NCI-H2171 treated with DMSO at 0.1 percent for 48 hours (cell line): ENCODE data around the gene RESF1.
"Not testable (repeated sequence)": the region's sequence is repeated elsewhere in the genome, so short reads cannot be mapped to it uniquely, and the experiment has no call there.

Experiments used
- DNase-seq: peaks from one replicate; lab custom pipeline; 2025; lab: John Stamatoyannopoulos, UW

The RESF1 gene, protein sequence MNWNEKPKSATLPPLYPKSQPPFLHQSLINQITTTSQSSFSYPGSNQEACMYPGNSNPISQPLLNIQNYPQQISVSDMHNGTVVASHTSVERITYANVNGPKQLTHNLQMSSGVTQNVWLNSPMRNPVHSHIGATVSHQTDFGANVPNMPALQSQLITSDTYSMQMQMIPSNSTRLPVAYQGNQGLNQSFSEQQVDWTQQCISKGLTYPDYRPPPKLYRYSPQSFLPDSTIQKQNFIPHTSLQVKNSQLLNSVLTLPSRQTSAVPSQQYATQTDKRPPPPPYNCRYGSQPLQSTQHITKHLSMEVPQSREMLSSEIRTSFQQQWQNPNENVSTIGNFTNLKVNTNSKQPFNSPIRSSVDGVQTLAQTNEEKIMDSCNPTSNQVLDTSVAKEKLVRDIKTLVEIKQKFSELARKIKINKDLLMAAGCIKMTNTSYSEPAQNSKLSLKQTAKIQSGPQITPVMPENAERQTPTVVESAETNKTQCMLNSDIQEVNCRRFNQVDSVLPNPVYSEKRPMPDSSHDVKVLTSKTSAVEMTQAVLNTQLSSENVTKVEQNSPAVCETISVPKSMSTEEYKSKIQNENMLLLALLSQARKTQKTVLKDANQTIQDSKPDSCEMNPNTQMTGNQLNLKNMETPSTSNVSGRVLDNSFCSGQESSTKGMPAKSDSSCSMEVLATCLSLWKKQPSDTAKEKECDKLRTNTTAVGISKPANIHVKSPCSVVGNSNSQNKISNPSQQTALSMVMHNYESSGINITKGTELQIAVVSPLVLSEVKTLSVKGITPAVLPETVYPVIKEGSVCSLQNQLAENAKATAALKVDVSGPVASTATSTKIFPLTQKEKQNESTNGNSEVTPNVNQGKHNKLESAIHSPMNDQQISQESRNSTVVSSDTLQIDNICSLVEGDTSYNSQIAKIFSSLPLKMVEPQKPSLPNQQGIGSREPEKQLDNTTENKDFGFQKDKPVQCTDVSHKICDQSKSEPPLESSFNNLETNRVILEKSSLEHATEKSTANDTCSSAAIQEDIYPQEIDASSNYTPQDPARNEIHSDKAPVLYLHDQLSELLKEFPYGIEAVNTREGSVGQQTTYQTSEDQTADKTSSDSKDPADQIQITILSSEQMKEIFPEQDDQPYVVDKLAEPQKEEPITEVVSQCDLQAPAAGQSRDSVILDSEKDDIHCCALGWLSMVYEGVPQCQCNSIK (N-terminal part only)

DNA sequence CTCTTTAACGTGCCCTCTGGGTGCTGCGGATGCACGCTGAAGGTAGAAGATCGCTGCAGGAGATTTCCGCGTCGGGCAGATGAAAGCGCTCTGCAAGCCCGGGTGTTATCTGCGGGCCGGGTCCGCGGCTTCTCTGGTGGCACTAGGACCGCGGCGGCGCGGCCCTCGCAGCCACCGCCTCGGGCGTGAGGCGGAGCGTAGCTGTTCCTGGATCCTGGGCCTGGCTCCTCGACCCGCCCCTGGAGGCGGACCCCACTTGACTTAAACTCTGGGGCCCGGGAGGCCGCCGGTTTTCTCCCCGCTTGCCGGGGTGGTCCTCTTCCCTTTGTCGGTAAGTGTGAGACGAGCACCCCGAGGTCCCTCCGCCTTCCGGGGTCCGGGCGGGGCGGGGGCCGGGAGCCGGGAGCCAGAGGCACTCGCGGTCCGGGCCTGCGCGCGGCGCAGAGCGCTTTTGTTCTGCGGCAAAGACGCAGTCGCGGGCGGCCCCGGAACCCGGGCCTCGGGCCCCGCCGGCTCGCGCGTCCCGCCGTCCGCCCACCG is at the start of gene RESF1:
Gene RESF1, plus strand, starts transcription at position 255 of the 540 bp plus-strand sequence. CDS start 21,541 bp downstream, outside the sequence.
- peak; percentile 90 for DNase-seq

DNA sequence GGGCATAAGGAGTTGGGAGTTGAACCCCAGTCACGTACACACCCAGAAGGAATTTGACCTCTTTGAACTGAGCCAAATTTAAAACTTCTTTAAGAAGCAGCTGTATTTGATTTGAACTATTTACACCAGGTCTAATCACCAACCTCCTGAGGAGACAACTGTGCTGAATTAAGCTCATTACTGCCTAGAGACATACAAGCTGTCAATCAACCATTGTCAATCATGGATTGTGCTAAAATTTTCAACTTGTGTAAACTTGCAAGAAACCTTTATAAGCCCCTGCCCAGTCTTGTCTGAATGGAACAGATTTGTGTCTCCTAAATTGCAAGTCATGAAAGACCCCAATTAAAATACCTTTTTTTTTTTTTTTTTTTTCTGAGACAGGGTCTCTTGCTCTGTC is 44.3 kb upstream of the RESF1 start:
- no peak for DNase-seq

GRCh38 chr12:31915446-31915845 is 43.8 kb upstream of the RESF1 start:
- no peak for DNase-seq

DNA sequence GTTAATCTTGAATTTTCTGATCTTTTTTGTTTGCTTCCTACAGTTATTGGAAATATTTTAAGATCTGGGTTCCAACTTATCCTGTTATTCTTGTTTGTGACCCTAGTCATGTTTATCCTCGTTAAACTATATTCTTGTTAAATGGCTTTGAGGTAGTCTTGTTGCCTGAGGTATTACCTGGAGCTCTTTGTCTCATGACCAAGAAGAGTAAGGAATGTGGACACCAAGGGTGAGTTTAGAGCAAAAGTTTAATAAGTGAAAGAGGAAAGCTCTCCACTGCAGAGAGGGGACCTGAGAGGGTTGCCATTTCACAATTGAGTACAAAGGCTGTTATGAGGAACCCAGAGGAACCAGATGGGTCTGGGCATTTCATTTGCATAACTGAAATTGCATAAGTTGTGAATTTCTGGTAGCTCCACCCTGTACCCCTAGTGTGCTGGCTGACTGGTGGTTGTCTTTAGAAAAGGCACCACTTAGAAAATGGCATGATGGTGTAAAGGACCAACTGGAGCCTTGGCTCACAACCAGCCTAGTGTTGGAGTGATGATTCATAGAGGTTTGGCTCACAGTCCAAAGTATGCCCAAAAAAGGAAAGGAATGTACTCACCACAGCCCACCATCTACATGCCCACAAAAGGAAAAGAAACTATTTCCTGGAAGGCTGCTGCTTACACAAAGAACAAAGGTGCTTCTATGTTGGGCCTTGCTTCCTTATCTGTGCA is 36.7 kb upstream of the RESF1 start:
- DNase-seq: no peak

DNA sequence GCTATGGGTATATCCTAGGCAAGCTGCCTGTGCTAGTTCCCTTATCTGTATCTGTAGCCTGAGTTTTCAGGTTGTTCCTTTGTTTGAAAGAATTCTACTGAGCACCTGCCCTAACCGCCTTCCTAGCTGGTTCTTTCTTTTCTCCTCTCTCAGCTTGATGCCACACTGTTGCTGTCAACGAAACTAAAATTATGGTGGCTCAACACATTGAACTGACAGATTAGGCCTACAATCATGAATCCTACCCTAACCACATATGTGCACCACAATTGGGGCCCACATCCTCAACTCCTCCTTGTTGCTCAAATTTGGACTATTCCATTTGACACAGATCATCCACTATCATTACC is 36.2 kb upstream of the RESF1 start:
- DNase-seq: no peak

DNA sequence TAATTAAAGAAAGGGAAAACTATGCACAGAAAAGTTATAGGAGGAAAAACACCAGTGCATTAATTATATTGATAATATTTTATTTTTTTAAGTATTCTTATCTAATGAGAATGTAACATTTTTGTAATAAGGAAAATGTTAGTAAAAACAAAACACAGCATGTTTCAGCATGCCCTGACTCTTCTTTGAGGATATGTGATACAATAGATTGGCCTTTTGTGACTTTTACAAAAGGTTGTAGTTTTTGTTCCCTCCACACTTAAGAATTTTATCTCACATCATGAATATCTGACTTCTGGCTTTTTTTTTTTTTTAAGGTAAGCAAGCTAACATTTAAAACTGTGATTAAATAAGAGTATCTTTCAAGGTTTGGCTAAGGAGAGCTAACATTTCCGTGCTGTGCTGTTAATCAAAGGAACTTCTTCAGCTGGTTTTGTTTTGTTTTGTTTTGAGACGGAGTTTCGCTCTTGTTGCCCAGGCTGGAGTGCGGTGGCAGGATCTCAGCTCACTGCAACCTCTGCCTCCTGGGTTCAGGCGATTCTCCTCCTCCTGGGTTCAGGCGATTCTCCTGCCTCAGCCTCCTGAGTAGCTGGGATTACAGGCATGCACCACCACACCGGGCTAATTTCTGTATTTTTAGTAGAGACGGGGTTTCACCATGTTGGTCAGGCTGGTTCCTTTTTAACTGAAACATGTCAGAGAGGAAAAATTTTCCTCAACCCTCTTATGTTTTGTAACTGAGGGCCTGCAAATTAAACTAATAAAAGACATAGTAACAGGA is 30.8 kb upstream of the RESF1 start:
- DNase-seq: no peak

- no peak for DNase-seq
Measured at GRCh38 chr12:31929027-31929526, 30.1 kb upstream of the RESF1 start.

DNA sequence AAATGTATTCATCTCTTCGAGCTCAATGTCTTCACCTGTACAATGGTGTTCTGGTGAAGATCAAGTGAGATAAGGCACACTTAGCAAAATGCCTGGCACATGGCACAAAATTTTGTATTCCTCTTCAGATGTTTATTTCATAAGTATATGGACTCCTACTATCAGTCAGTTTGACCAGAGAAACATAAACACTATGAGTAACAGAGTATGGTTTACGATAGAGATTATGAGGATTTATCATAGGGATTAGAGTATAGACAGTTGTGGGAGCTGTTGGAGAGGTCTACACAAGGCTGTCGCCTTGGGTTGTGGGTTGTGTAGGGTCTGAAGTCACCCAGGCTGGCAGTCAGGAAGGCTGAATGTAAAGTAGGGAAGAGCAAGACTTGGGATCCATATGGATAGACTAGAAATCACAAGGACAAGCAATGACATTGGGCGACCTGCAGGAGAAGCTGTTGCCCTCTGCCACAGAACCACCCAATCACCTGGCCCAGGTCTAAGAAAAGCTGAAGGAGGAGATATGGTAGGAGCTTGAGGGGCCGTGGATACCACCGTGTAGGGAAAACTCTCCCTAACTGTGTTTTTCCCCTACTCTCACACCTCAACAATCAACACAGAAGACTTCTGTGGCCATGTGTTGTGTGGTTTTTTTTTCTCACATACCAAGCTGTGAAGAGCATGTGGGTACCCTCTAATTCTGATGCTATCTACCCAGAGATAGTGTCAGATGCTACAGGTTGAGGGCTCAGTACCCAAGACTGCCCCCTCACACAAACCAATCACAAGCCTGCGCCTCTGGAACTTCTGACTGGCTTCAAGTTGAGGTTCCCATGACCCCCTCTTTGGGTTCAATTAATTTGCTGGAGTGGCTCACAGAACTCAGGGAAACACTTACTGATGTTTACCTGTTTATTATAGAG is 27.2 kb upstream of the RESF1 start:
- no peak for DNase-seq

GRCh38 chr12:31944299-31944698 is 14.9 kb upstream of the RESF1 start:
- DNase-seq: no peak

- no peak for DNase-seq
Measured at GRCh38 chr12:31947971-31948370, 11.2 kb upstream of the RESF1 start.

DNA sequence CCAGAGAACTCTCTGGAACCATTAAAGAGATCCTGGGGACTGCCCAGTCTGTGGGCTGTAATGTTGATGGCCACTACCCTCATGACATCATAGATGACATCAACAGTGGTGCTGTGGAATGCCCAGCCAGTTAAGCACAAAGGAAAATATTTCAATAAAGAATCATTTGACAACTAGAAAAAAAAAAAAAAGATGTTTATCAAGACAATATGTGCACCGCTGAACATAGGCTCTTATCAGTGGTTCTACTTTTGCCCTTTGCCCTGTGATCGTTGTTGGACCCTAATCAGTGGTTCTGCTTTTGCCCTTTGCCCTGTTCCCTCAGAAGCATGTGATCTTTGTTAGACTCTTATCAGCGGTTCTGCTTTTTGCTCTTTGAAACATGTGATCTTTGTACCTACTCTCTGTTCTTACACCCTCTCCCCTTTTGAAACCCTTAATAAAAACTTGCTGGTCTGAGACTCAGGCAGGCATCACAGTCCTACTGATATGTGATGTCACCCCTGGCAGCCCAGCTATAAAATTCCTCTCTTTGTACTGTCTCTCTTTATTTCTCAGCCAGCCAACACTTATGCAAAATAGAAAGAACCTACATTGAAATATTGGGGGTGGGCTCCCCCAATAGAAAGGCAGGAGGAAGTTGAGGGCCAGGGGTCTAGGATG is 10.4 kb upstream of the RESF1 start:
- DNase-seq: not testable (repeated sequence)

DNA sequence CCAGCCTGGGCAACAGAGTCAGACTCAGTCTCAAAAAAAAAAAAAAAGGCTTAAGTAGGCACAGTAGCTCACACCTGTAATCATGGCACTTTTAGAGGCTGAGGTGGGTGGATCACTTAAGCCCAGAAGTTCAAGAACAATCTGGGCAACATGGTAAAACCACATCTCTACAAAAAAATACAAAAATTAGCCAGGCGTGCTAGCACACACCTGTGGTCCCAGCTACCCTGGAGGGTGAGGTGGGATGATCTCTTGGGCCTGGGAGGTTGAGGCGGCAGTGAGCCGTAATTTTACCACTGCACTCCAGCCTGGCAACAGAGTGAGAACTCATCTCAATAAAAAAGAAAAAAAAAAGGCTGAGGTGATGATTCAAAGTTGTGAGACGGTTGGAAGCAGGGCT is 9.1 kb upstream of the RESF1 start:
- DNase-seq: no peak

- DNase-seq: no peak
Measured at GRCh38 chr12:31950492-31950891, 8.7 kb upstream of the RESF1 start.

GRCh38 chr12:31951008-31951407 is 8.2 kb upstream of the RESF1 start:
- no peak for DNase-seq

GRCh38 chr12:31951939-31952338 is 7.3 kb upstream of the RESF1 start:
- DNase-seq: no peak

DNA sequence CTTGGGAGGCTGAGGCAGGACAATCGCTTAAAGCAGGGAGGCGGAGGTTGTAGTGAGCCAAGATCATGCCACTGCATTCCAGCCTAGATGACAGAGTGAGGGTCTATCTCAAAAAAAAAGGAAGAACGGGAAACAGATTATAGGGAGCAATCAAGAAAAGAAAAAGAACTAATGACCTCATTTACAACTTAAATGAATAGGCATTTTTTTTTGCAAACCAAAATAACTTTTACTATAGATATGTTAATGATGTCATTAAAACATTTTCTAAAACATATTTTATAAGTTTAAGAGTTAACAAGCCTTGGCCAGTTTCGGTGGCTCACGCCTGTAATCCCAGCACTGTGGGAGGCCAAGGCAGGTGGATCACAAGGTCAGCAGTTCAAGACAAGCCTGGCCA is 6.8 kb upstream of the RESF1 start:
- no peak for DNase-seq

DNA sequence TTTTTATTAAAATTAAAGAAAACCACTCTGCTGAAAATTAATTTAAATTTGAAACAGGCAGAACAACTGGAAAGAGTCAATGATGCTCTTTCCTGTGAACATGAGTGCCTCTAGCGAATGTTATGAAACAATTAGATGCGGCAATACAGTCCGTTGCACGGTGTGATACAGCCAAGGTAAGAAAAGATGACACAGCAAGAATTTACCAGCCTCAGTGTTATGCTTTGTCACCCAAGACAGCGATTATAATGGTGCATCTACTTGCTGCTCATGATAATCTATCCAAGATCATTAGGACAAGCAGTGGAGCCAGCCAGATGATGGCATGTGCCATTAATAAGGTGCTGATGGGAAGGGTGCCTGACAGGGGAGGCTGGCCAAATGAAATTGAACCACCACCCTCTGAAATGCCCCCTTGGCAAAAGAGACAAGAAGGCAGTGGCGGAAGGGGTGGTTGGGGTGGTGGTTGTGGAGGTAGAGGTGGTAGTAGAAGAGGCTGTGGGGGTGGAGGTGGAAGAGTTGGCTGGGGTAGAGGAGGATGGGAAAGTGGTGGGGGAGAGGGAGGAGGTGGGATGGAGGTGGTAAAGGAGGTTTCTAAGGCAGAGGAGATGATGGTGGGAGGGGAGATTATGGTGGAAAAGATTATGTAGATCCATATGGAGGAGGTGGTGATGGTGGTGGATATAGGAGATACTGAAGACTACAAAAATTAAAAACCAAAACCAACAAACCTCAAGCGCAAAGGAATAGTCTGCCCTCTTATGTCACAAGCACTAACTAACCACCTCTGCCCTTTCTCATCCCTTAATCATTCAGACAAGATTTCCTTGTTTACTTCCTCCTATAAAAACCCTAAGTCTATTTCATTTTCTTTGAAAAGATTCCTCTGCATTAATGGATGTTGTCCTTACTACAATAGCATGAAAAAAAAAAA is 4.0 kb upstream of the RESF1 start:
- DNase-seq: no peak
